H1 (cell line): ENCODE results near the gene CPEB3. TPM values are rescaled to one million over a fixed set of nuclear protein-coding genes. Genes with fewer than 3 reads are reported as not detected.

Source experiments
- CTCF ChIA-PET: fragments of 300-600 bp; sonication (Branson Sonifier 250); formaldehyde crosslinking; loops from one replicate; lab custom pipeline; 2021; ENCODE audit not compliant: partially characterized antibody; lab: Charles Lee
- POLR2A ChIA-PET: fragments of 300-600 bp; sonication (Branson Sonifier 250); formaldehyde crosslinking; loops from one replicate; lab custom pipeline; 2021; ENCODE audit warnings: inconsistent platforms; ENCODE audit not compliant: partially characterized antibody; lab: Charles Lee
- DNase-seq, 2 experiments: peaks; one replicate each; pipeline versions ENCODE4 v3.0.0 to v3.0.0-alpha.2; 2010 to 2022; ENCODE audit warnings: low spot score in 2 of 2, low read depth in 1 of 2, mixed read lengths in 1 of 2
- FAIRE-seq: peaks from 2 replicates; lab custom pipeline; 2011; peaks lifted over from hg19 to GRCh38; lab: Jason Lieb, UNC
- H2AFZ ChIP-seq: 2 replicates; pipeline ENCODE4 v1.8.1; 2012; ENCODE audit warnings: low read length, inconsistent platforms
- H2AK5ac ChIP-seq: 2 replicates; pipeline ENCODE4 v1.6.1; 2013; ENCODE audit warnings: low read depth, low read length
- H2BK120ac ChIP-seq: replicated peaks from 2 replicates; pipeline ENCODE3; 2013; ENCODE audit warnings: low read depth, low read length, inconsistent platforms
- H2BK12ac ChIP-seq: 2 replicates; pipeline ENCODE4 v1.6.1; 2013; ENCODE audit warnings: low read depth, low read length
- H2BK15ac ChIP-seq: 2 replicates; pipeline ENCODE4 v1.6.1; 2013; ENCODE audit warnings: low read length
- H2BK20ac ChIP-seq: 2 replicates; pipeline ENCODE4 v1.6.1; 2013; ENCODE audit warnings: low read length
- H2BK5ac ChIP-seq: 2 replicates; pipeline ENCODE4 v1.6.1; 2013; ENCODE audit warnings: low read depth, low read length
- H3K14ac ChIP-seq: 2 replicates; pipeline ENCODE4 v1.6.1; 2013; ENCODE audit warnings: inconsistent platforms; ENCODE audit not compliant: insufficient read length
- H3K18ac ChIP-seq: 2 replicates; pipeline ENCODE4 v1.6.1; 2013; ENCODE audit warnings: low read length; ENCODE audit errors: extremely low read depth
- H3K23ac ChIP-seq: 2 replicates; pipeline ENCODE4 v1.6.1; 2013; ENCODE audit warnings: inconsistent platforms; ENCODE audit not compliant: insufficient read length
- H3K23me2 ChIP-seq: 2 replicates; pipeline ENCODE4 v1.6.1; 2013; ENCODE audit warnings: low read depth, low read length
- H3K27ac ChIP-seq: 2 replicates; pipeline ENCODE4 v1.6.1; 2011; ENCODE audit warnings: low read depth, low read length, inconsistent platforms
- H3K27me3 ChIP-seq, 4 experiments: replicated peaks in 1 of 4; 1 replicate in 1 of 4; 2 replicates in 3 of 4; pipeline versions ENCODE4 v1.6.1 to v1.8.1; 2011 to 2013; ENCODE audit warnings: low read length in 3 of 4, mild to moderate bottlenecking in 3 of 4, inconsistent platforms in 2 of 4, mixed read lengths in 2 of 4, moderate library complexity in 1 of 4; ENCODE audit not compliant: control insufficient read depth in 3 of 4, insufficient read depth in 3 of 4; ENCODE audit errors: extremely low read depth in 1 of 4
- H3K36me3 ChIP-seq, 4 experiments: 2 replicates each; pipeline versions ENCODE4 v1.6.1 to v1.8.1; 2011 to 2013; ENCODE audit warnings: mild to moderate bottlenecking in 4 of 4, low read length in 3 of 4, moderate library complexity in 2 of 4, control low read depth in 1 of 4, inconsistent platforms in 1 of 4; ENCODE audit not compliant: insufficient read depth in 4 of 4, control insufficient read depth in 2 of 4
- H3K4ac ChIP-seq: replicated peaks from 2 replicates; pipeline ENCODE3; 2013; ENCODE audit warnings: low read length, low read depth, mixed read lengths, inconsistent platforms; ENCODE audit not compliant: insufficient read length
- H3K4me1 ChIP-seq, 4 experiments: replicated peaks in 1 of 4; 1 replicate in 1 of 4; 2 replicates in 3 of 4; pipeline versions ENCODE4 v1.6.1 to v1.8.1; 2011 to 2013; ENCODE audit warnings: low read length in 3 of 4, inconsistent platforms in 2 of 4, mixed read lengths in 1 of 4; ENCODE audit not compliant: insufficient read depth in 4 of 4, control insufficient read depth in 3 of 4
- H3K4me2 ChIP-seq, 2 experiments: 2 replicates each; pipeline versions ENCODE4 v1.6.1 to v1.8.1; 2011 to 2013; ENCODE audit warnings: low read depth in 2 of 2, low read length in 2 of 2, control low read depth in 1 of 2, inconsistent platforms in 1 of 2, mild to moderate bottlenecking in 1 of 2; ENCODE audit not compliant: insufficient read depth in 1 of 2
- H3K4me3 ChIP-seq, 4 experiments: fragments of 200-600, 300-600 bp in 1 of 4; sonication (generic), shearing (Covaris generic), sonication (Bioruptor Twin) in 1 of 4; 2 replicates each; pipeline versions ENCODE4 v1.5.1 to v1.8.1; 2011 to 2016; ENCODE audit warnings: low read length in 4 of 4, low read depth in 3 of 4, control low read depth in 2 of 4, inconsistent platforms in 2 of 4, mild to moderate bottlenecking in 2 of 4, mixed read lengths in 1 of 4, moderate library complexity in 1 of 4; ENCODE audit not compliant: insufficient read depth in 2 of 4; ENCODE audit errors: extremely low read depth in 1 of 4
- H3K56ac ChIP-seq: replicated peaks from 2 replicates; pipeline ENCODE3; 2013; ENCODE audit warnings: low read depth, mild to moderate bottlenecking, mixed read lengths, low read length, inconsistent platforms; ENCODE audit not compliant: insufficient read length
- H3K79me1 ChIP-seq: 2 replicates; pipeline ENCODE4 v1.6.1; 2013; ENCODE audit warnings: low read depth, low read length, control low read depth
- H3K79me2 ChIP-seq, 2 experiments: 2 replicates each; pipeline versions ENCODE4 v1.6.1 to v1.8.1; 2012 to 2013; ENCODE audit warnings: low read length in 2 of 2, mild to moderate bottlenecking in 2 of 2, inconsistent platforms in 1 of 2; ENCODE audit not compliant: insufficient read depth in 2 of 2, control insufficient read depth in 1 of 2
- H3K9ac ChIP-seq, 4 experiments: replicated peaks in 1 of 4; 1 replicate in 1 of 4; 2 replicates in 3 of 4; pipeline versions ENCODE4 v1.6.1 to v1.8.1; 2011 to 2013; ENCODE audit warnings: low read depth in 3 of 4, low read length in 3 of 4, control low read depth in 2 of 4, mild to moderate bottlenecking in 2 of 4, moderate library complexity in 2 of 4, inconsistent platforms in 1 of 4; ENCODE audit errors: extremely low read depth in 1 of 4
- H3K9me3 ChIP-seq, 2 experiments: 2 replicates each; pipeline versions ENCODE4 v1.6.1 to v1.8.1; 2012 to 2013; ENCODE audit warnings: mild to moderate bottlenecking in 2 of 2, moderate library complexity in 2 of 2, control low read depth in 1 of 2, inconsistent platforms in 1 of 2, low read depth in 1 of 2, low read length in 1 of 2, mixed read lengths in 1 of 2; ENCODE audit not compliant: insufficient read depth in 2 of 2
- H4K20me1 ChIP-seq, 2 experiments: replicated peaks in 1 of 2; 2 replicates each; pipeline versions ENCODE3 to v1.8.1; 2011 to 2013; ENCODE audit warnings: inconsistent platforms in 2 of 2, low read length in 2 of 2, mild to moderate bottlenecking in 1 of 2; ENCODE audit not compliant: insufficient read depth in 2 of 2, control insufficient read depth in 1 of 2
- H4K5ac ChIP-seq: 2 replicates; pipeline ENCODE4 v1.6.1; 2013; ENCODE audit warnings: low read length, low read depth, mixed read lengths, inconsistent platforms; ENCODE audit not compliant: insufficient read length
- H4K8ac ChIP-seq: 2 replicates; pipeline ENCODE4 v1.8.0; 2013; ENCODE audit warnings: mild to moderate bottlenecking, moderate library complexity, low read length, inconsistent platforms; ENCODE audit not compliant: insufficient read depth; ENCODE audit errors: extremely low read depth
- H4K91ac ChIP-seq: replicated peaks from 2 replicates; pipeline ENCODE3; 2013; ENCODE audit warnings: low read length, mixed read lengths, inconsistent platforms; ENCODE audit not compliant: insufficient read length
- WGBS, 2 experiments: shearing (Covaris generic) in 1 of 2; methylation state at CpG; one replicate each; pipeline versions ENCODE4 v1.1.6 to v1.1.7; 2013 to 2015; ENCODE audit warnings: low lambda C conversion rate in 2 of 2, mixed read lengths in 2 of 2, inconsistent platforms in 1 of 2, low coverage in 1 of 2, missing lambda C conversion rate in 1 of 2; ENCODE audit not compliant: insufficient replicate concordance in 2 of 2, insufficient coverage in 1 of 2, insufficient read length in 1 of 2; ENCODE audit errors: extremely low coverage in 1 of 2, missing lambda C conversion rate in 1 of 2; 5-methylcytosine and 5-hydroxymethylcytosine counted together
- polyA plus RNA-seq, 7 experiments: library from polyadenylated mRNA; depleted of rRNA in 3 of 7; stranded (reverse) in 5 of 7; unstranded in 2 of 7; fragments of >200 nt in 5 of 7; fragments of 200-250 nt in 2 of 7; gene quantifications; 1 replicate in 5 of 7; 2 replicates in 1 of 7; 4 replicates in 1 of 7; pipeline versions ENCODE4 v1.2.1 to v1.2.3, GENCODE V29; 2011 to 2013; ENCODE audit warnings: missing spikeins in 2 of 7, mixed read lengths in 2 of 7
- total RNA-seq: library from RNA; stranded (reverse); fragmentation: NEBNext Ultra II Directional; extraction: Animal tissue kit (Norgen Biotek cat#: 25700); gene quantifications from 2 replicates; pipeline ENCODE4 v1.2.1, GENCODE V29; 2021

Gene CPEB3
- total and polyA plus RNA-seq, 2 of the 8 experiments (the other 6 are each of a cell fraction or from before 2014, with no cell fraction given): 0.39 to 1.7 TPM

GRCh38 chr10:92005978-92006377, 284.9 kb downstream of the CPEB3 start:
- Histone ChIP-seq H4K91ac (no peak overlapping the region), H2AFZ (no peak overlapping the region), H3K9me3 (no peaks in the 10 kb centered on the region), H3K9ac (no peak overlapping the region), H3K14ac (no peak overlapping the region), H3K4me2 (no peak overlapping the region), H3K4me1 (no peaks in the 10 kb centered on the region), H4K8ac (no peak overlapping the region), H2BK12ac (no peak overlapping the region), H2BK120ac (no peak overlapping the region), H3K79me1 (no peaks in the 10 kb centered on the region; the same call in 1 of the 2 replicates), H2BK15ac (no peak overlapping the region), H3K4ac (no peak overlapping the region), H4K20me1 (no peaks in the 10 kb centered on the region), H2AK5ac (no peak overlapping the region), H2BK5ac (no peak overlapping the region), H3K18ac (no peak overlapping the region), H3K27ac (no peak overlapping the region), H3K79me2 (no peaks in the 10 kb centered on the region), H3K36me3 (peaks cover 3 to 35% (median 11%) of the 10 kb centered on the region in 4 experiments; a peak in 7 of 8 replicates), H3K56ac (no peak overlapping the region), H3K4me3 (no peak overlapping the region), H4K5ac (no peak overlapping the region), H2BK20ac (no peak overlapping the region), H3K27me3 (no peaks in the 10 kb centered on the region), H3K23me2 (no peaks in the 10 kb centered on the region), H3K23ac (no peak overlapping the region)
- POLR2A ChIA-PET: interaction anchor here (0.6 kb wide), 1 partner anchor 245 kb away, joined by 3 read pairs; no protein-coding TSS in a partner anchor
- FAIRE-seq (no peak), DNase-seq (no peak)
- CTCF ChIA-PET: no interaction called here
- WGBS, 2 experiments: 79% methylated on average over 1 of the region's 1 CpG; no CpG with 5 or more reads in 1 of the 2 experiments
